K562 treated with DMSO at 1 percent for 24 hours (cell line): ENCODE results near the gene OR6A2. TPM values are rescaled to one million over a fixed set of nuclear protein-coding genes. Genes with fewer than 3 reads are reported as not detected.

Source experiments
- total RNA-seq: library from RNA; unstranded; fragments of 300-600 nt; gene quantifications from 2 replicates; pipeline ENCODE4 v1.2.3, GENCODE V29; 2022; ENCODE audit warnings: low read depth; ENCODE audit not compliant: insufficient read depth

OR6A2 gene
- total RNA-seq = not detected in 2 replicates

GRCh38 chr11:6799402-6799801 is at the start of gene OR6A2:
Gene OR6A2, minus strand, starts transcription at chr11:6799689. Its CDS starts 3,981 bp downstream, at chr11:6795708.

GRCh38 chr11:6845383-6845782 is 45.9 kb upstream of the OR6A2 start, which contains the start of gene OR10A5:
Gene OR10A5, plus strand, starts transcription at chr11:6845683. Its CDS starts 0 bp downstream, at chr11:6845683.

DNA sequence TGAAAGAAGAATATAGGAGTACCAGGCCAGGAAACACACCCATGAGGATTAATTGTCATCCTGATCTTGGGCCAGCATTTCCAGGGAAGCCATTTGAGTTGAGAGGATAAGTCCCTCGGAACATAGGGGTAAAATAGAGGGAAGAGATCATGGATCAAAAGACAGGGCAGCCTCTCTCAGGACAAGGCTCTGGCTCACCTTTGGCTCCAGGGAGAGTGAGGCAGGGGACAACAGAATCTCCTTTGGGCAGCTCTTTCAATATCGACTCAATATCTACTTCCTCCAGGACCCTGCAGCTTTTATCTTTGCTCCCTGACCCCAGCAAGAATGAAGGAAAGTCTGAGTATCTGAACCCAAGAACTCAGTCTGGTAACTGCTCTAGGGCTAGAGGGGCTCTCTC is 16.8 kb downstream of the OR6A2 start, which contains the start of gene OR2AG1:
Gene OR2AG1 (plus strand): TSS at position 301 of the 400 bp plus-strand sequence. CDS start 2,018 bp downstream, outside the sequence.

DNA sequence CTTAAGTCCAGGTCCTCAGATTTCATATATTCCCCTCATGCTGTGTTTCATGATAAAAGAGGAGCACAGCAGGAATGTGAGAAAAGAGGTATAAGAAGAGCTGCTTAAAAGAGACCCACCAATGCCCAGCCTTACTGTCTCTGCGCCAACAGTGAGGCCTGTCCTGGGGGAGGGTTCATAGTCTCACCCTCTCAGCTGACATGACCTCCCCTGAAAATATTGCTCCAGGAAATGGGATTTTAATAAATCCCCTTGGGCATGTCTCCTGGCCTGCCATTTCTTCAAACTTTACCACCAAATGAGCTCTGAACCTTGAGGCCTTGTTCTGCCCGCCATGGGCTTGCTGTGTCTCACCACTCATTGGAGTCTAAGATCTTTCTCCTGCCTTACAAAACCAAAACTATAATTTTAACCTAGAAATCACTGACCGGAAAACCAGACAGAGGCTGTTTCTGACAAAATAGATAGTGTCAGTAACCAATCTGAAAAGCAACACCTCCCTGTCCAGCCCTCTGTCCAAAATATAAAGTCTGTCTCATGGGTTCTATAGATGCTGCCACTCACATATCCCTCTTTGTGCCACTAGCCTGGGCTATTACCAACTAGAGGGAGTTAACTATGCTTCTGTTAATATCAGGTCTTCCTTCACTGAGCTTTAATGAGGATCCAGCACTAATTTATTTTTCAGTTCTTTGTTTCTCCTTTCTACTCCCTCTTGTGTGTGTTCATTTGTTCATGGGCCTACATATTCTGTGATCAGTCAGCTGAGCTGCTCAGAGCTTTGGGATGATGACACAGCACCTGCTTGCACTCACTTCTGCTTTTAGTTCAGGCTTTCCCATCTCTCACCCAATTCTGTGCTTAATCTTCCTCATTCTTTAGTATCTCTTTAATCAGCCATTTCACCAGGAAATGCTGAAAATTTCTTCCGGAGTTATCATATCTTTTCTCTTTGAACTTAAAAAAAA is 27.3 kb downstream of the OR6A2 start, which contains the start of gene OR2AG2:
Gene OR2AG2 (minus strand): TSS at position 51 of the 968 bp plus-strand sequence. CDS start 3,019 bp downstream, outside the sequence.

Other genes starting within 250 kb of the OR6A2 start
- 13.6 and 16.1 TPM in 2 replicates for gene RRP8, start 196.1 kb downstream of the OR6A2 start, total RNA-seq
- 119 and 121 TPM in 2 replicates for gene ILK, start 195.9 kb downstream of the OR6A2 start, total RNA-seq
- gene TAF10, start 187.5 kb downstream of the OR6A2 start, total RNA-seq = 114 and 115 TPM in 2 replicates
- gene TPP1, start 180.3 kb downstream of the OR6A2 start, total RNA-seq = 117 and 119 TPM in 2 replicates
- gene DCHS1, start 143.9 kb downstream of the OR6A2 start, total RNA-seq = 0.49 and 0.64 TPM in 2 replicates
- gene MRPL17, start 116.3 kb downstream of the OR6A2 start, total RNA-seq = 54.0 and 59.4 TPM in 2 replicates
- 0.21 and 0.23 TPM in 2 replicates for gene OR2AG2, start 27.7 kb downstream of the OR6A2 start, total RNA-seq
- not detected in 2 replicates for gene OR2AG1, start 16.7 kb downstream of the OR6A2 start, total RNA-seq
- not detected in 2 replicates for gene OR10A5, start 46.0 kb upstream of the OR6A2 start, total RNA-seq
- not detected in 2 replicates for gene OR10A2, start 63.4 kb upstream of the OR6A2 start, total RNA-seq
- gene OR10A4, start 76.9 kb upstream of the OR6A2 start, total RNA-seq = not detected in 2 replicates
- not detected in 2 replicates for gene OR2D2, start 92.8 kb upstream of the OR6A2 start, total RNA-seq
- gene OR2D3, start 121.3 kb upstream of the OR6A2 start, total RNA-seq = not detected in 2 replicates
- gene ZNF215, start 126.7 kb upstream of the OR6A2 start, total RNA-seq = 4.0 and 6.3 TPM in 2 replicates
- gene ZNF214, start 220.7 kb upstream of the OR6A2 start, total RNA-seq = 0.86 TPM in 1 of 2 replicates, not detected in the other
- 0.15 and 0.27 TPM in 2 replicates for gene NLRP14, start 220.8 kb upstream of the OR6A2 start, total RNA-seq